Type B pancreatic cell (in vitro differentiated cells): ENCODE measurements around the gene SBF1. TPM values are rescaled to one million over a fixed set of nuclear protein-coding genes. Genes with fewer than 3 reads are reported as not detected.
A peak's percentile ranks its signal among the peaks of the same experiment; 100 is the strongest.

ENCODE experiments used
- DNase-seq: peaks from one replicate; pipeline ENCODE4 v3.0.0; 2021; ENCODE audit warnings: mixed read lengths; ENCODE audit not compliant: unreplicated experiment; ENCODE audit errors: extremely low spot score
- H3K27ac Mint-ChIP-seq: 2 replicates; pipeline ENCODE4 v1.8.0; 2021; ENCODE audit warnings: mild to moderate bottlenecking, mixed read lengths
- H3K27me3 Mint-ChIP-seq: 2 replicates; pipeline ENCODE4 v1.8.0; 2021; ENCODE audit warnings: mixed read lengths
- H3K36me3 Mint-ChIP-seq: 2 replicates; pipeline ENCODE4 v1.8.0; 2021; ENCODE audit warnings: mixed read lengths
- H3K4me1 Mint-ChIP-seq: one replicate; pipeline ENCODE4 v1.8.0; 2021; ENCODE audit warnings: mixed read lengths; ENCODE audit not compliant: unreplicated experiment
- H3K4me3 Mint-ChIP-seq: 2 replicates; pipeline ENCODE4 v1.8.0; 2021; ENCODE audit warnings: mild to moderate bottlenecking, mixed read lengths
- H3K9me3 Mint-ChIP-seq: 2 replicates; pipeline ENCODE4 v1.8.0; 2021; ENCODE audit warnings: mixed read lengths
- total RNA-seq: library from RNA; stranded (reverse); gene quantifications from 2 replicates; pipeline ENCODE4 v1.2.1, GENCODE V29; 2021; ENCODE audit warnings: low replicate concordance
- TF ChIP-seq, protein P1 (sequence below): fragments of 200-600 bp; sonication (generic); conservative IDR thresholded peaks from 2 replicates; pipeline ENCODE4 v1.5.0; 2021; ENCODE audit warnings: antibody characterized with exemption, mild to moderate bottlenecking

SBF1 gene
- total RNA-seq, 1 donor from 2014 or later = 119 TPM

GRCh38 chr22:50483106-50483505 lies 8.3 kb upstream of the SBF1 start:
- Mint-ChIP-seq H3K4me1 (peaks cover 5% of the 10 kb centered on the region), H3K36me3 (no peaks in the 10 kb centered on the region), H3K27me3 (peaks cover 35% of the 10 kb centered on the region), H3K4me3 (no peak overlapping the region), H3K9me3 (no peaks in the 10 kb centered on the region), H3K27ac (no peak overlapping the region)
- no peak for DNase-seq
- TF ChIP-seq, protein P1, sequence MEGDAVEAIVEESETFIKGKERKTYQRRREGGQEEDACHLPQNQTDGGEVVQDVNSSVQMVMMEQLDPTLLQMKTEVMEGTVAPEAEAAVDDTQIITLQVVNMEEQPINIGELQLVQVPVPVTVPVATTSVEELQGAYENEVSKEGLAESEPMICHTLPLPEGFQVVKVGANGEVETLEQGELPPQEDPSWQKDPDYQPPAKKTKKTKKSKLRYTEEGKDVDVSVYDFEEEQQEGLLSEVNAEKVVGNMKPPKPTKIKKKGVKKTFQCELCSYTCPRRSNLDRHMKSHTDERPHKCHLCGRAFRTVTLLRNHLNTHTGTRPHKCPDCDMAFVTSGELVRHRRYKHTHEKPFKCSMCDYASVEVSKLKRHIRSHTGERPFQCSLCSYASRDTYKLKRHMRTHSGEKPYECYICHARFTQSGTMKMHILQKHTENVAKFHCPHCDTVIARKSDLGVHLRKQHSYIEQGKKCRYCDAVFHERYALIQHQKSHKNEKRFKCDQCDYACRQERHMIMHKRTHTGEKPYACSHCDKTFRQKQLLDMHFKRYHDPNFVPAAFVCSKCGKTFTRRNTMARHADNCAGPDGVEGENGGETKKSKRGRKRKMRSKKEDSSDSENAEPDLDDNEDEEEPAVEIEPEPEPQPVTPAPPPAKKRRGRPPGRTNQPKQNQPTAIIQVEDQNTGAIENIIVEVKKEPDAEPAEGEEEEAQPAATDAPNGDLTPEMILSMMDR = no peak

GRCh38 chr22:50482107-50483074 lies 7.6 kb upstream of the SBF1 start:
- Mint-ChIP-seq H3K9me3 (no peaks in the 10 kb centered on the region), H3K4me1 (peaks cover 6% of the 10 kb centered on the region), H3K27ac (no peak overlapping the region), H3K36me3 (no peaks in the 10 kb centered on the region), H3K27me3 (peaks cover 37% of the 10 kb centered on the region), H3K4me3 (peak overlapping the region; percentile 79)
- no peak for DNase-seq
- TF ChIP-seq, protein P1 = no peak

- no peak for DNase-seq
- H3K36me3 Mint-ChIP-seq = no peaks in the 10 kb centered on the region
- H3K4me1 Mint-ChIP-seq = peaks cover 14% of the 10 kb centered on the region
- TF ChIP-seq, protein P1 = no peak
- H3K27me3 Mint-ChIP-seq = peaks cover 45% of the 10 kb centered on the region
- H3K9me3 Mint-ChIP-seq = no peaks in the 10 kb centered on the region
- peak within 1 kb of the TSS; percentile 79 for H3K4me3 Mint-ChIP-seq
- H3K27ac Mint-ChIP-seq = peak within 1 kb of the TSS; percentile 44
Observed at GRCh38 chr22:50481440-50482106, 6.7 kb upstream of the SBF1 start, which contains the start of gene ADM2. TSS of gene ADM2 (plus strand) at chr22:50481543. CDS start at chr22:50481848, 305 bp downstream.

- H3K9me3 Mint-ChIP-seq = no peaks in the 10 kb centered on the region
- peak overlapping the region; percentile 72 for H3K4me3 Mint-ChIP-seq
- TF ChIP-seq, protein P1 = no peak
- H3K27me3 Mint-ChIP-seq = peaks cover 41% of the 10 kb centered on the region
- H3K4me1 Mint-ChIP-seq = peaks cover 12% of the 10 kb centered on the region
- no peak for DNase-seq
- no peaks in the 10 kb centered on the region for H3K36me3 Mint-ChIP-seq
- H3K27ac Mint-ChIP-seq = no peak overlapping the region
Observed at GRCh38 chr22:50481045-50481439, 6.2 kb upstream of the SBF1 start.

- Mint-ChIP-seq H3K4me1 (peaks cover 13% of the 10 kb centered on the region), H3K4me3 (peak overlapping the region; percentile 78), H3K9me3 (no peaks in the 10 kb centered on the region), H3K36me3 (no peaks in the 10 kb centered on the region), H3K27me3 (peaks cover 38% of the 10 kb centered on the region), H3K27ac (peak overlapping the region; percentile 44)
- DNase-seq = no peak
- TF ChIP-seq, protein P1 = no peak
Observed at GRCh38 chr22:50479721-50480120, 4.9 kb upstream of the SBF1 start.
